Trophoblast cell (in vitro differentiated cells and primary cell): ENCODE data around the gene DCTN1.

Experiments
- DNase-seq, 2 donors: peaks; one replicate each; pipeline ENCODE4 v3.0.0-alpha.2; 2016
- H2AFZ ChIP-seq: 2 replicates; pipeline ENCODE4 v1.6.1; 2013; ENCODE audit warnings: low read length, moderate library complexity, mild to moderate bottlenecking; ENCODE audit not compliant: insufficient read depth, poor library complexity
- H2AK5ac ChIP-seq: 2 replicates; pipeline ENCODE4 v1.6.1; 2013; ENCODE audit warnings: mild to moderate bottlenecking, low read length
- H2BK120ac ChIP-seq: 2 replicates; pipeline ENCODE4 v1.6.1; 2013; ENCODE audit warnings: low read length, mild to moderate bottlenecking, moderate library complexity; ENCODE audit not compliant: insufficient read depth, poor library complexity
- H2BK12ac ChIP-seq: 2 replicates; pipeline ENCODE4 v1.6.1; 2013; ENCODE audit warnings: mild to moderate bottlenecking, low read length, moderate library complexity
- H2BK5ac ChIP-seq: 2 replicates; pipeline ENCODE4 v1.6.1; 2013; ENCODE audit warnings: low read length, low read depth, moderate library complexity, mild to moderate bottlenecking; ENCODE audit not compliant: poor library complexity
- H3K14ac ChIP-seq: 2 replicates; pipeline ENCODE4 v1.6.1; 2013; ENCODE audit warnings: mild to moderate bottlenecking, low read length
- H3K18ac ChIP-seq: 2 replicates; pipeline ENCODE4 v1.6.1; 2013; ENCODE audit warnings: mild to moderate bottlenecking, low read length
- H3K23ac ChIP-seq: 2 replicates; pipeline ENCODE4 v1.6.1; 2013; ENCODE audit warnings: low read length
- H3K27ac ChIP-seq: 2 replicates; pipeline ENCODE4 v1.5.1; 2013; ENCODE audit warnings: low read depth, mild to moderate bottlenecking, inconsistent platforms, low read length, moderate library complexity
- H3K27me3 ChIP-seq: 2 replicates; pipeline ENCODE4 v1.6.1; 2013; ENCODE audit warnings: inconsistent platforms, mild to moderate bottlenecking, low read length, moderate library complexity; ENCODE audit not compliant: insufficient read depth
- H3K36me3 ChIP-seq, 2 experiments: 1 replicate in 1 of 2; 2 replicates in 1 of 2; pipeline ENCODE4 v1.6.1; 2013; ENCODE audit warnings: low read length in 2 of 2, mild to moderate bottlenecking in 2 of 2, moderate library complexity in 1 of 2; ENCODE audit not compliant: insufficient read depth in 2 of 2, control insufficient read depth in 1 of 2
- H3K4ac ChIP-seq: 2 replicates; pipeline ENCODE4 v1.6.1; 2013; ENCODE audit warnings: low read depth, mild to moderate bottlenecking, low read length, moderate library complexity
- H3K4me1 ChIP-seq, 2 experiments: 1 replicate in 1 of 2; 2 replicates in 1 of 2; pipeline ENCODE4 v1.6.1; 2013; ENCODE audit warnings: low read length in 2 of 2, mild to moderate bottlenecking in 2 of 2, moderate library complexity in 1 of 2; ENCODE audit not compliant: insufficient read depth in 2 of 2, control insufficient read depth in 1 of 2
- H3K4me2 ChIP-seq: 2 replicates; pipeline ENCODE4 v1.6.1; 2013; ENCODE audit warnings: inconsistent platforms, mild to moderate bottlenecking, low read length, moderate library complexity
- H3K4me3 ChIP-seq: 2 replicates; pipeline ENCODE4 v1.5.1; 2013; ENCODE audit warnings: mild to moderate bottlenecking, low read depth, low read length, inconsistent platforms
- H3K79me1 ChIP-seq: one replicate; pipeline ENCODE4 v1.6.1; 2013; ENCODE audit warnings: low read length
- H3K79me2 ChIP-seq: 2 replicates; pipeline ENCODE4 v1.6.1; 2013; ENCODE audit warnings: low read length, mild to moderate bottlenecking; ENCODE audit not compliant: control insufficient read depth, insufficient read depth, poor library complexity
- H3K9ac ChIP-seq: 2 replicates; pipeline ENCODE4 v1.6.1; 2013; ENCODE audit warnings: mild to moderate bottlenecking, low read length
- H3K9me3 ChIP-seq: 2 replicates; pipeline ENCODE4 v1.6.1; 2013; ENCODE audit warnings: low read depth, mild to moderate bottlenecking, control low read depth, inconsistent platforms, low read length; ENCODE audit not compliant: insufficient read depth
- H4K12ac ChIP-seq: 2 replicates; pipeline ENCODE4 v1.6.1; 2013; ENCODE audit warnings: low read depth, mild to moderate bottlenecking, low read length, moderate library complexity
- H4K8ac ChIP-seq: 2 replicates; pipeline ENCODE4 v1.6.1; 2013; ENCODE audit warnings: low read depth, mild to moderate bottlenecking, low read length, moderate library complexity
- H4K91ac ChIP-seq: one replicate; pipeline ENCODE4 v1.6.1; 2013; ENCODE audit warnings: low read depth, mild to moderate bottlenecking, low read length, moderate library complexity
- WGBS: extraction: QIAGEN DNeasy Blood & Tissue Kit; methylation state at CpG from one replicate; pipeline ENCODE4 v1.1.7; 2013; ENCODE audit warnings: missing lambda C conversion rate; ENCODE audit not compliant: insufficient read length, insufficient coverage; ENCODE audit errors: extremely low coverage; 5-methylcytosine and 5-hydroxymethylcytosine counted together

DCTN1 gene

DNA sequence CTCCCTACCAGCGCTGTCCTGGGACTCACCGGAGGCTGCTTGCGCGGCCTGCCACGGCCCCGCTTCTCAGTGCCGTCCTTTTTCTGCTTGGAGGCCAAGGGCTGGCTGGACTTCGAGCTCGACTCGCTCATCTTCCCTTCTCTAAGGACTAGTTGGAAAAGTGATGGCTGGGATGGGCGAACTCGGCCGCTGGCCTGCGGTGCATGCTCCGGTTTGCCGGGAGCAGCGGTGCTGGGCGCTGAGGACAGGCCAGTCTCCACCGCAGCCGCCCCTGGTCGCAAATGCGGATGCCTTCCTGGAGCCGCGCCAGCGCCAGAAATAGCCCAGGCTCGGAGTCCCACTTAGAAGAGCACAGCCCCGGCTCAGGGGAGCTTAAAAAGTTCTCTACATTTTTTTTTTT, 38.2 kb upstream of the DCTN1 start:
- Histone ChIP-seq H2BK120ac (no peak overlapping the region), H3K27me3 (no peaks in the 10 kb centered on the region), H3K9me3 (peaks cover 2% of the 10 kb centered on the region), H4K8ac (no peak overlapping the region), H2BK5ac (no peak overlapping the region), H3K4me1 (peaks cover 8 to 11% of the 10 kb centered on the region in 2 experiments), H3K4me2 (no peak overlapping the region), H2AK5ac (no peak overlapping the region), H4K12ac (no peak overlapping the region), H3K4ac (no peak overlapping the region), H3K36me3 (no peaks in the 10 kb centered on the region), H3K18ac (no peak overlapping the region), H3K79me2 (peaks cover 2% of the 10 kb centered on the region), H4K91ac (no peak overlapping the region), H3K9ac (no peak overlapping the region), H3K79me1 (no peaks in the 10 kb centered on the region), H3K4me3 (no peak overlapping the region), H3K23ac (no peak overlapping the region), H3K27ac (no peak overlapping the region), H3K14ac (no peak overlapping the region), H2AFZ (no peak overlapping the region), H2BK12ac (no peak overlapping the region)
- DNase-seq = no peak
- WGBS = no CpG with 5 or more reads among the region's 27 CpGs

DNA sequence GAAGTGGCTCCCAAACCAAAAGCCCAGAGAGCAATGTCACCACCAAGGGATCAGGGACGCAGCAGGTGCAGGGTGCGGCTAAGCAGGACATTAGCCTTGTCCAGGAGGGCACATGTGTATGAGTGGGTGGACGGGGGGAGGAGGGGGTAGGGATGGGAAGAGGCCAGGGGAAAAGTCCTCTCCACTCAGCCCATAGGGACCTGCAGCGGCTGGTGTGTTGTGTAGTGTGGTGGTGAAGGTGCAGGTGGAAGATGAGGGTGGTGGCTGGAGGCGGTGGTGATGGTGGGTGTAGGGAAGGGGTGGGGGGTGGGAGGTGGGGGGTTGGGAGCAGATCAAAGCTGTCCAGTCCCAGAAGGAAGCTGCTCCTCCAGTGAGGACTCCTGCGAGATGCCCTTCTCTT, 37.7 kb upstream of the DCTN1 start:
- no peak overlapping the region for H2BK120ac ChIP-seq
- peaks cover 4% of the 10 kb centered on the region for H3K9me3 ChIP-seq
- H4K8ac ChIP-seq = no peak overlapping the region
- H4K12ac ChIP-seq = no peak overlapping the region
- peaks cover 2% of the 10 kb centered on the region for H3K79me2 ChIP-seq
- H3K27ac ChIP-seq = no peak overlapping the region
- H2AK5ac ChIP-seq = no peak overlapping the region
- H3K4me3 ChIP-seq = no peak overlapping the region
- H3K23ac ChIP-seq = no peak overlapping the region
- H3K4me1 ChIP-seq = peaks cover 11 to 14% of the 10 kb centered on the region in 2 experiments
- H2BK12ac ChIP-seq = no peak overlapping the region
- no peak overlapping the region for H3K4ac ChIP-seq
- H2BK5ac ChIP-seq = no peak overlapping the region
- H3K9ac ChIP-seq = no peak overlapping the region
- H3K79me1 ChIP-seq = no peaks in the 10 kb centered on the region
- WGBS = no CpG with 5 or more reads among the region's 6 CpGs
- no peak overlapping the region for H3K4me2 ChIP-seq
- H3K18ac ChIP-seq = no peak overlapping the region
- no peak overlapping the region for H2AFZ ChIP-seq
- H3K14ac ChIP-seq = no peak overlapping the region
- no peak for DNase-seq
- H3K27me3 ChIP-seq = no peaks in the 10 kb centered on the region
- no peaks in the 10 kb centered on the region for H3K36me3 ChIP-seq
- no peak overlapping the region for H4K91ac ChIP-seq

DNA sequence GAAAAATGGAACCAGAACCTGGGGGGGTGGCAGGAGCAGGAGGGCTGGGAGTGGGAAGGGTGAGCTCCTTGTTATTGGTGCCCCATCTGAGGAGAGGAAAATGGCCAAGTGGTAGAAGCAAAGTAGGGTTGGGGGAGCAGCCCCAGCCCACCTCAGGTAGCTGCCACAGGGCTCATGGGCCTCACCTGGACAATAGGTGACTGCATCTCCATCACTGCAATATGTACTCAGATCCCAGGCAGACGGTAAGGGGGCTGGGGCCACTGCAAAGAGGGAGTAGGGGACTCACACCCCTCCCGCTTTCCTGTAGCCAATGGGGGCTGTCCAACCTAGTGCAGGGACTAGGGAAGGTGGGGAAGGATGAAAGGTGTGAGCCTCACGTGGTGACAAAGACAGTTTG, 37.1 kb upstream of the DCTN1 start:
- Histone ChIP-seq H2BK12ac (no peak overlapping the region), H2BK5ac (no peak overlapping the region), H3K4me2 (no peak overlapping the region), H4K91ac (no peak overlapping the region), H3K23ac (no peak overlapping the region), H3K4ac (no peak overlapping the region), H2BK120ac (no peak overlapping the region), H3K9ac (no peak overlapping the region), H3K79me2 (peaks cover 2% of the 10 kb centered on the region), H4K8ac (no peak overlapping the region), H3K18ac (no peak overlapping the region), H3K4me3 (no peak overlapping the region), H3K27ac (no peak overlapping the region), H2AK5ac (no peak overlapping the region), H3K14ac (no peak overlapping the region), H3K27me3 (no peaks in the 10 kb centered on the region), H3K36me3 (no peaks in the 10 kb centered on the region), H3K9me3 (peaks cover 4% of the 10 kb centered on the region), H4K12ac (no peak overlapping the region), H3K4me1 (peaks cover 11 to 13% of the 10 kb centered on the region in 2 experiments), H3K79me1 (peaks cover 2% of the 10 kb centered on the region), H2AFZ (no peak overlapping the region)
- no peak for DNase-seq
- no CpG with 5 or more reads among the region's 3 CpGs for WGBS

DNA sequence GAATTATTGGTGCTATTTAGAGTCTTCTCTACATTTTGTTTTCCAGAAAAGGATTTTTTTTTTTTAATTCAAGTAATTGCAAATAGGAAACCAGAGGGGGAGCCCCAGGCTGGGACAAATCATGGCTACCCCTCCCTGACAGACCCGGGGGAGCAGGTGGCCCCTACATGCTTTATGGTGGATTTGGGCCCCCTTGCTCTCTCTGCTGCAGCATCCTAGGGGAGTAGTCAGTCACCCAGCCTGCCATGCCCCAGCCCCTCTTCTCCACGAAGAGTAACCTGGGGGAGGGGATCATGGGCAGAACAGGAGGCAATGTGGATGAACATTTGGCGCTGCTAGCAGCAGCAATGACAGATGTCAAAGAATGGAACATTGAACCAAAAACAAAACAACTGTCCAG, 36.7 kb upstream of the DCTN1 start:
- H3K9me3 ChIP-seq = peaks cover 4% of the 10 kb centered on the region
- H2AK5ac ChIP-seq = no peak overlapping the region
- no peak overlapping the region for H4K91ac ChIP-seq
- H2AFZ ChIP-seq = no peak overlapping the region
- H3K23ac ChIP-seq = no peak overlapping the region
- H2BK12ac ChIP-seq = no peak overlapping the region
- H3K4me1 ChIP-seq = peaks cover 9% of the 10 kb centered on the region in 2 experiments
- no peak overlapping the region for H3K18ac ChIP-seq
- H3K79me1 ChIP-seq = peaks cover 2% of the 10 kb centered on the region
- DNase-seq = no peak
- H4K8ac ChIP-seq = no peak overlapping the region
- no peak overlapping the region for H4K12ac ChIP-seq
- peaks cover 2% of the 10 kb centered on the region for H3K79me2 ChIP-seq
- no peak overlapping the region for H3K4me3 ChIP-seq
- H3K4ac ChIP-seq = no peak overlapping the region
- no peak overlapping the region for H3K14ac ChIP-seq
- no CpG with 5 or more reads among the region's 3 CpGs for WGBS
- H3K9ac ChIP-seq = no peak overlapping the region
- no peak overlapping the region for H2BK5ac ChIP-seq
- H3K27ac ChIP-seq = no peak overlapping the region
- H3K27me3 ChIP-seq = no peaks in the 10 kb centered on the region
- no peak overlapping the region for H3K4me2 ChIP-seq
- no peaks in the 10 kb centered on the region for H3K36me3 ChIP-seq
- no peak overlapping the region for H2BK120ac ChIP-seq
